H1 (cell line): ENCODE measurements around the gene NELL1. TPM values are rescaled to one million over a fixed set of nuclear protein-coding genes. Genes with fewer than 3 reads are reported as not detected.

Experiments used
- CTCF ChIA-PET: fragments of 300-600 bp; sonication (Branson Sonifier 250); formaldehyde crosslinking; loops from one replicate; lab custom pipeline; 2021; ENCODE audit not compliant: partially characterized antibody; lab: Charles Lee
- POLR2A ChIA-PET: fragments of 300-600 bp; sonication (Branson Sonifier 250); formaldehyde crosslinking; loops from one replicate; lab custom pipeline; 2021; ENCODE audit warnings: inconsistent platforms; ENCODE audit not compliant: partially characterized antibody; lab: Charles Lee
- DNase-seq, 2 experiments: peaks; one replicate each; pipeline versions ENCODE4 v3.0.0 to v3.0.0-alpha.2; 2010 to 2022; ENCODE audit warnings: low spot score in 2 of 2, low read depth in 1 of 2, mixed read lengths in 1 of 2
- FAIRE-seq: peaks from 2 replicates; lab custom pipeline; 2011; peaks lifted over from hg19 to GRCh38; lab: Jason Lieb, UNC
- H2AFZ ChIP-seq: 2 replicates; pipeline ENCODE4 v1.8.1; 2012; ENCODE audit warnings: low read length, inconsistent platforms
- H2AK5ac ChIP-seq: 2 replicates; pipeline ENCODE4 v1.6.1; 2013; ENCODE audit warnings: low read depth, low read length
- H2BK120ac ChIP-seq: replicated peaks from 2 replicates; pipeline ENCODE3; 2013; ENCODE audit warnings: low read depth, low read length, inconsistent platforms
- H2BK12ac ChIP-seq: 2 replicates; pipeline ENCODE4 v1.6.1; 2013; ENCODE audit warnings: low read depth, low read length
- H2BK15ac ChIP-seq: 2 replicates; pipeline ENCODE4 v1.6.1; 2013; ENCODE audit warnings: low read length
- H2BK20ac ChIP-seq: 2 replicates; pipeline ENCODE4 v1.6.1; 2013; ENCODE audit warnings: low read length
- H2BK5ac ChIP-seq: 2 replicates; pipeline ENCODE4 v1.6.1; 2013; ENCODE audit warnings: low read depth, low read length
- H3K14ac ChIP-seq: 2 replicates; pipeline ENCODE4 v1.6.1; 2013; ENCODE audit warnings: inconsistent platforms; ENCODE audit not compliant: insufficient read length
- H3K18ac ChIP-seq: 2 replicates; pipeline ENCODE4 v1.6.1; 2013; ENCODE audit warnings: low read length; ENCODE audit errors: extremely low read depth
- H3K23ac ChIP-seq: 2 replicates; pipeline ENCODE4 v1.6.1; 2013; ENCODE audit warnings: inconsistent platforms; ENCODE audit not compliant: insufficient read length
- H3K23me2 ChIP-seq: 2 replicates; pipeline ENCODE4 v1.6.1; 2013; ENCODE audit warnings: low read depth, low read length
- H3K27ac ChIP-seq: 2 replicates; pipeline ENCODE4 v1.6.1; 2011; ENCODE audit warnings: low read depth, low read length, inconsistent platforms
- H3K27me3 ChIP-seq, 4 experiments: replicated peaks in 1 of 4; 1 replicate in 1 of 4; 2 replicates in 3 of 4; pipeline versions ENCODE4 v1.6.1 to v1.8.1; 2011 to 2013; ENCODE audit warnings: low read length in 3 of 4, mild to moderate bottlenecking in 3 of 4, inconsistent platforms in 2 of 4, mixed read lengths in 2 of 4, moderate library complexity in 1 of 4; ENCODE audit not compliant: control insufficient read depth in 3 of 4, insufficient read depth in 3 of 4; ENCODE audit errors: extremely low read depth in 1 of 4
- H3K36me3 ChIP-seq, 4 experiments: 2 replicates each; pipeline versions ENCODE4 v1.6.1 to v1.8.1; 2011 to 2013; ENCODE audit warnings: mild to moderate bottlenecking in 4 of 4, low read length in 3 of 4, moderate library complexity in 2 of 4, control low read depth in 1 of 4, inconsistent platforms in 1 of 4; ENCODE audit not compliant: insufficient read depth in 4 of 4, control insufficient read depth in 2 of 4
- H3K4ac ChIP-seq: replicated peaks from 2 replicates; pipeline ENCODE3; 2013; ENCODE audit warnings: low read length, low read depth, mixed read lengths, inconsistent platforms; ENCODE audit not compliant: insufficient read length
- H3K4me1 ChIP-seq, 4 experiments: replicated peaks in 1 of 4; 1 replicate in 1 of 4; 2 replicates in 3 of 4; pipeline versions ENCODE4 v1.6.1 to v1.8.1; 2011 to 2013; ENCODE audit warnings: low read length in 3 of 4, inconsistent platforms in 2 of 4, mixed read lengths in 1 of 4; ENCODE audit not compliant: insufficient read depth in 4 of 4, control insufficient read depth in 3 of 4
- H3K4me2 ChIP-seq, 2 experiments: 2 replicates each; pipeline versions ENCODE4 v1.6.1 to v1.8.1; 2011 to 2013; ENCODE audit warnings: low read depth in 2 of 2, low read length in 2 of 2, control low read depth in 1 of 2, inconsistent platforms in 1 of 2, mild to moderate bottlenecking in 1 of 2; ENCODE audit not compliant: insufficient read depth in 1 of 2
- H3K4me3 ChIP-seq, 4 experiments: fragments of 200-600, 300-600 bp in 1 of 4; sonication (generic), shearing (Covaris generic), sonication (Bioruptor Twin) in 1 of 4; 2 replicates each; pipeline versions ENCODE4 v1.5.1 to v1.8.1; 2011 to 2016; ENCODE audit warnings: low read length in 4 of 4, low read depth in 3 of 4, control low read depth in 2 of 4, inconsistent platforms in 2 of 4, mild to moderate bottlenecking in 2 of 4, mixed read lengths in 1 of 4, moderate library complexity in 1 of 4; ENCODE audit not compliant: insufficient read depth in 2 of 4; ENCODE audit errors: extremely low read depth in 1 of 4
- H3K56ac ChIP-seq: replicated peaks from 2 replicates; pipeline ENCODE3; 2013; ENCODE audit warnings: low read depth, mild to moderate bottlenecking, mixed read lengths, low read length, inconsistent platforms; ENCODE audit not compliant: insufficient read length
- H3K79me1 ChIP-seq: 2 replicates; pipeline ENCODE4 v1.6.1; 2013; ENCODE audit warnings: low read depth, low read length, control low read depth
- H3K79me2 ChIP-seq, 2 experiments: 2 replicates each; pipeline versions ENCODE4 v1.6.1 to v1.8.1; 2012 to 2013; ENCODE audit warnings: low read length in 2 of 2, mild to moderate bottlenecking in 2 of 2, inconsistent platforms in 1 of 2; ENCODE audit not compliant: insufficient read depth in 2 of 2, control insufficient read depth in 1 of 2
- H3K9ac ChIP-seq, 4 experiments: replicated peaks in 1 of 4; 1 replicate in 1 of 4; 2 replicates in 3 of 4; pipeline versions ENCODE4 v1.6.1 to v1.8.1; 2011 to 2013; ENCODE audit warnings: low read depth in 3 of 4, low read length in 3 of 4, control low read depth in 2 of 4, mild to moderate bottlenecking in 2 of 4, moderate library complexity in 2 of 4, inconsistent platforms in 1 of 4; ENCODE audit errors: extremely low read depth in 1 of 4
- H3K9me3 ChIP-seq, 2 experiments: 2 replicates each; pipeline versions ENCODE4 v1.6.1 to v1.8.1; 2012 to 2013; ENCODE audit warnings: mild to moderate bottlenecking in 2 of 2, moderate library complexity in 2 of 2, control low read depth in 1 of 2, inconsistent platforms in 1 of 2, low read depth in 1 of 2, low read length in 1 of 2, mixed read lengths in 1 of 2; ENCODE audit not compliant: insufficient read depth in 2 of 2
- H4K20me1 ChIP-seq, 2 experiments: replicated peaks in 1 of 2; 2 replicates each; pipeline versions ENCODE3 to v1.8.1; 2011 to 2013; ENCODE audit warnings: inconsistent platforms in 2 of 2, low read length in 2 of 2, mild to moderate bottlenecking in 1 of 2; ENCODE audit not compliant: insufficient read depth in 2 of 2, control insufficient read depth in 1 of 2
- H4K5ac ChIP-seq: 2 replicates; pipeline ENCODE4 v1.6.1; 2013; ENCODE audit warnings: low read length, low read depth, mixed read lengths, inconsistent platforms; ENCODE audit not compliant: insufficient read length
- H4K8ac ChIP-seq: 2 replicates; pipeline ENCODE4 v1.8.0; 2013; ENCODE audit warnings: mild to moderate bottlenecking, moderate library complexity, low read length, inconsistent platforms; ENCODE audit not compliant: insufficient read depth; ENCODE audit errors: extremely low read depth
- H4K91ac ChIP-seq: replicated peaks from 2 replicates; pipeline ENCODE3; 2013; ENCODE audit warnings: low read length, mixed read lengths, inconsistent platforms; ENCODE audit not compliant: insufficient read length
- CEBPB ChIP-seq: IDR thresholded peaks from 2 replicates; pipeline ENCODE4 v1.6.1; 2012; ENCODE audit warnings: low read depth, low read length
- E2F6 ChIP-seq: IDR thresholded peaks from 2 replicates; pipeline ENCODE4 v1.6.1; 2012; ENCODE audit warnings: inconsistent platforms
- KDM1A ChIP-seq: fragments of 200-600, 300-600 bp; sonication (generic); IDR thresholded peaks from 2 replicates; pipeline ENCODE4 v1.7.1; 2016; ENCODE audit warnings: mild to moderate bottlenecking, low read length, borderline replicate concordance
- NRF1 ChIP-seq: IDR thresholded peaks from 2 replicates; pipeline ENCODE4 v1.6.1; 2011; ENCODE audit warnings: mild to moderate bottlenecking, low read depth, low read length, improper control_type of control experiment
- POLR2A ChIP-seq, 2 experiments: IDR thresholded peaks; 1 replicate in 1 of 2; 2 replicates in 1 of 2; pipeline ENCODE4 v1.6.1; 2011; ENCODE audit warnings: low read depth in 2 of 2, low read length in 2 of 2, mild to moderate bottlenecking in 2 of 2; ENCODE audit errors: control extremely low read depth in 1 of 2
- SIX5 ChIP-seq: IDR thresholded peaks from 2 replicates; pipeline ENCODE4 v1.6.1; 2011; ENCODE audit warnings: mild to moderate bottlenecking, low read depth, low read length
- SP1 ChIP-seq: IDR thresholded peaks from 2 replicates; pipeline ENCODE4 v1.6.1; 2011; ENCODE audit warnings: low read depth, low read length
- TBP ChIP-seq: IDR thresholded peaks from 2 replicates; pipeline ENCODE4 v1.6.1; 2011; ENCODE audit warnings: low read depth, low read length, improper control_type of control experiment
- whole genome bisulfite sequencing, 2 experiments: shearing (Covaris generic) in 1 of 2; methylation state at CpG; one replicate each; pipeline versions ENCODE4 v1.1.6 to v1.1.7; 2013 to 2015; ENCODE audit warnings: low lambda C conversion rate in 2 of 2, mixed read lengths in 2 of 2, inconsistent platforms in 1 of 2, low coverage in 1 of 2, missing lambda C conversion rate in 1 of 2; ENCODE audit not compliant: insufficient replicate concordance in 2 of 2, insufficient coverage in 1 of 2, insufficient read length in 1 of 2; ENCODE audit errors: extremely low coverage in 1 of 2, missing lambda C conversion rate in 1 of 2; 5-methylcytosine and 5-hydroxymethylcytosine counted together
- polyA plus RNA-seq, 7 experiments: library from polyadenylated mRNA; depleted of rRNA in 3 of 7; stranded (reverse) in 5 of 7; unstranded in 2 of 7; fragments of >200 nt in 5 of 7; fragments of 200-250 nt in 2 of 7; gene quantifications; 1 replicate in 5 of 7; 2 replicates in 1 of 7; 4 replicates in 1 of 7; pipeline versions ENCODE4 v1.2.1 to v1.2.3, GENCODE V29; 2011 to 2013; ENCODE audit warnings: missing spikeins in 2 of 7, mixed read lengths in 2 of 7
- total RNA-seq: library from RNA; stranded (reverse); fragmentation: NEBNext Ultra II Directional; extraction: Animal tissue kit (Norgen Biotek cat#: 25700); gene quantifications from 2 replicates; pipeline ENCODE4 v1.2.1, GENCODE V29; 2021

The NELL1 gene
- total and polyA plus RNA-seq, 2 of the 8 experiments (the other 6 are each of a cell fraction or from before 2014, with no cell fraction given): 0.21 TPM; not detected in 1

- no peak overlapping the region for H2AFZ ChIP-seq
- no peak overlapping the region for H3K4ac ChIP-seq
- 96% methylated on average over 2 of the region's 2 CpGs; no CpG with 5 or more reads in 1 of the 2 experiments for WGBS, 2 experiments
- no peak overlapping the region for H3K23ac ChIP-seq
- no peak overlapping the region for H3K18ac ChIP-seq
- no peak overlapping the region for H4K5ac ChIP-seq
- H3K27ac ChIP-seq: no peak overlapping the region
- H4K91ac ChIP-seq: no peak overlapping the region
- FAIRE-seq: no peak
- no peak overlapping the region for H2BK5ac ChIP-seq
- no peak overlapping the region for H3K4me2 ChIP-seq
- H2AK5ac ChIP-seq: no peak overlapping the region
- H3K27me3 ChIP-seq: no peaks in the 10 kb centered on the region
- no peak overlapping the region for H4K8ac ChIP-seq
- H2BK12ac ChIP-seq: no peak overlapping the region
- H3K79me2 ChIP-seq: no peaks in the 10 kb centered on the region
- no peak overlapping the region for H2BK120ac ChIP-seq
- no peak overlapping the region for H3K9ac ChIP-seq
- H3K14ac ChIP-seq: no peak overlapping the region
- no peak overlapping the region for H3K56ac ChIP-seq
- no peaks in the 10 kb centered on the region for H3K79me1 ChIP-seq
- no peak overlapping the region for H2BK20ac ChIP-seq
- H4K20me1 ChIP-seq: no peaks in the 10 kb centered on the region
- H3K4me1 ChIP-seq: no peaks in the 10 kb centered on the region; a peak in 1 of 7 replicates
- DNase-seq: no peak
- ChIA-PET CTCF (interaction anchor here (0.8 to 1.5 kb wide), 2 partner anchors 56 to 106 kb away, joined by 3 read pairs; no protein-coding TSS in a partner anchor), POLR2A (no interaction called here)
- no peaks in the 10 kb centered on the region for H3K9me3 ChIP-seq
- no peak overlapping the region for H3K4me3 ChIP-seq
- no peaks in the 10 kb centered on the region for H3K23me2 ChIP-seq
- no peaks in the 10 kb centered on the region for H3K36me3 ChIP-seq
- no peak overlapping the region for H2BK15ac ChIP-seq
- TF ChIP-seq SIX5: no peak
- no peak for TF ChIP-seq CEBPB
- TF ChIP-seq E2F6: no peak
- TF ChIP-seq POLR2A (IDR thresholded peaks at IDR 0.05; ENCODE audit: control extremely low read depth in 1 of 2, low read depth in 2 of 2, low read length in 2 of 2): no peak
- TF ChIP-seq TBP: no peak
- TF ChIP-seq KDM1A: no peak
- no peak for TF ChIP-seq NRF1
- no peak for TF ChIP-seq SP1
Observed at GRCh38 chr11:20844216-20844615, 174.8 kb downstream of the NELL1 start.
